Panc1 (cell line): ENCODE measurements around the gene CORO1C.

Experiments used
- POLR2AphosphoS5 ChIP-seq: IDR thresholded peaks from 2 replicates; pipeline ENCODE4 v1.6.1; 2012; ENCODE audit warnings: mild to moderate bottlenecking, low read depth, low read length, moderate library complexity
- TCF7L2 ChIP-seq: IDR thresholded peaks from 2 replicates; pipeline ENCODE4 v1.6.1; 2011; ENCODE audit warnings: mild to moderate bottlenecking, low read depth, low read length, inconsistent platforms
- TF ChIP-seq, protein P1 (sequence below), 2 experiments: IDR thresholded peaks; 2 replicates each; pipeline ENCODE4 v1.6.1; 2011 to 2012; ENCODE audit warnings: low read depth in 2 of 2, control low read depth in 1 of 2, low read length in 1 of 2, mild to moderate bottlenecking in 1 of 2, moderate library complexity in 1 of 2; ENCODE audit not compliant: insufficient read depth in 1 of 2
- TF ChIP-seq, protein P2 (sequence below): fragments of 450-650 bp; IDR thresholded peaks from 2 replicates; pipeline ENCODE4 v1.5.1; 2017; ENCODE audit warnings: mild to moderate bottlenecking

DNA sequence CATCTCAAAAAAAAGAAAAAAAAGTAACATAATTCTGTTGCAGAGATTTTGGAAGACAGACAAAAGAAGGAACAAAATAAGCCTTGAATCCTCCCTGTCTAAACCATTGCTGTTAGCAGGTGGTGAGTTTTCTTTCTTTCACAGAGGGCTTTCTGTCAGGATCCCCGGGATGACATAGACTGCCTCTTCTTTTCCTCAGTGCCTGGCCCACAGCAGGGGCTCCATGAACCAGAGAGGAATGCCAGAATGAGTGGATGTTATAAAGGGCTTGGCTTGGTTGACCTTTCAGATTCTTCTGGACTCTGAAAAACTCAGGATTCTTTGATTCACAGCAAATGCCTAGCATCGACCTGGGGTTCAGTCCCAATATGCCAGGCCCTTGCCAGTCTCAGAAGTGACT lies 45.8 kb upstream of the CORO1C start:
- TF ChIP-seq, protein P1, sequence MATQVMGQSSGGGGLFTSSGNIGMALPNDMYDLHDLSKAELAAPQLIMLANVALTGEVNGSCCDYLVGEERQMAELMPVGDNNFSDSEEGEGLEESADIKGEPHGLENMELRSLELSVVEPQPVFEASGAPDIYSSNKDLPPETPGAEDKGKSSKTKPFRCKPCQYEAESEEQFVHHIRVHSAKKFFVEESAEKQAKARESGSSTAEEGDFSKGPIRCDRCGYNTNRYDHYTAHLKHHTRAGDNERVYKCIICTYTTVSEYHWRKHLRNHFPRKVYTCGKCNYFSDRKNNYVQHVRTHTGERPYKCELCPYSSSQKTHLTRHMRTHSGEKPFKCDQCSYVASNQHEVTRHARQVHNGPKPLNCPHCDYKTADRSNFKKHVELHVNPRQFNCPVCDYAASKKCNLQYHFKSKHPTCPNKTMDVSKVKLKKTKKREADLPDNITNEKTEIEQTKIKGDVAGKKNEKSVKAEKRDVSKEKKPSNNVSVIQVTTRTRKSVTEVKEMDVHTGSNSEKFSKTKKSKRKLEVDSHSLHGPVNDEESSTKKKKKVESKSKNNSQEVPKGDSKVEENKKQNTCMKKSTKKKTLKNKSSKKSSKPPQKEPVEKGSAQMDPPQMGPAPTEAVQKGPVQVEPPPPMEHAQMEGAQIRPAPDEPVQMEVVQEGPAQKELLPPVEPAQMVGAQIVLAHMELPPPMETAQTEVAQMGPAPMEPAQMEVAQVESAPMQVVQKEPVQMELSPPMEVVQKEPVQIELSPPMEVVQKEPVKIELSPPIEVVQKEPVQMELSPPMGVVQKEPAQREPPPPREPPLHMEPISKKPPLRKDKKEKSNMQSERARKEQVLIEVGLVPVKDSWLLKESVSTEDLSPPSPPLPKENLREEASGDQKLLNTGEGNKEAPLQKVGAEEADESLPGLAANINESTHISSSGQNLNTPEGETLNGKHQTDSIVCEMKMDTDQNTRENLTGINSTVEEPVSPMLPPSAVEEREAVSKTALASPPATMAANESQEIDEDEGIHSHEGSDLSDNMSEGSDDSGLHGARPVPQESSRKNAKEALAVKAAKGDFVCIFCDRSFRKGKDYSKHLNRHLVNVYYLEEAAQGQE (IDR thresholded peaks at IDR 0.05; ENCODE audit: insufficient read depth in 1 of 2, low read depth in 2 of 2, low read length in 1 of 2), result no peak
- TF ChIP-seq, protein P2, sequence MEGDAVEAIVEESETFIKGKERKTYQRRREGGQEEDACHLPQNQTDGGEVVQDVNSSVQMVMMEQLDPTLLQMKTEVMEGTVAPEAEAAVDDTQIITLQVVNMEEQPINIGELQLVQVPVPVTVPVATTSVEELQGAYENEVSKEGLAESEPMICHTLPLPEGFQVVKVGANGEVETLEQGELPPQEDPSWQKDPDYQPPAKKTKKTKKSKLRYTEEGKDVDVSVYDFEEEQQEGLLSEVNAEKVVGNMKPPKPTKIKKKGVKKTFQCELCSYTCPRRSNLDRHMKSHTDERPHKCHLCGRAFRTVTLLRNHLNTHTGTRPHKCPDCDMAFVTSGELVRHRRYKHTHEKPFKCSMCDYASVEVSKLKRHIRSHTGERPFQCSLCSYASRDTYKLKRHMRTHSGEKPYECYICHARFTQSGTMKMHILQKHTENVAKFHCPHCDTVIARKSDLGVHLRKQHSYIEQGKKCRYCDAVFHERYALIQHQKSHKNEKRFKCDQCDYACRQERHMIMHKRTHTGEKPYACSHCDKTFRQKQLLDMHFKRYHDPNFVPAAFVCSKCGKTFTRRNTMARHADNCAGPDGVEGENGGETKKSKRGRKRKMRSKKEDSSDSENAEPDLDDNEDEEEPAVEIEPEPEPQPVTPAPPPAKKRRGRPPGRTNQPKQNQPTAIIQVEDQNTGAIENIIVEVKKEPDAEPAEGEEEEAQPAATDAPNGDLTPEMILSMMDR, result no peak
- TF ChIP-seq POLR2AphosphoS5 (no peak), TCF7L2 (no peak)
